ENCODE data around the gene GAREM1.
"Not testable (repeated sequence)": the region's sequence is repeated elsewhere in the genome, so short reads cannot be mapped to it uniquely, and the experiment has no call there.

Gene GAREM1

DNA sequence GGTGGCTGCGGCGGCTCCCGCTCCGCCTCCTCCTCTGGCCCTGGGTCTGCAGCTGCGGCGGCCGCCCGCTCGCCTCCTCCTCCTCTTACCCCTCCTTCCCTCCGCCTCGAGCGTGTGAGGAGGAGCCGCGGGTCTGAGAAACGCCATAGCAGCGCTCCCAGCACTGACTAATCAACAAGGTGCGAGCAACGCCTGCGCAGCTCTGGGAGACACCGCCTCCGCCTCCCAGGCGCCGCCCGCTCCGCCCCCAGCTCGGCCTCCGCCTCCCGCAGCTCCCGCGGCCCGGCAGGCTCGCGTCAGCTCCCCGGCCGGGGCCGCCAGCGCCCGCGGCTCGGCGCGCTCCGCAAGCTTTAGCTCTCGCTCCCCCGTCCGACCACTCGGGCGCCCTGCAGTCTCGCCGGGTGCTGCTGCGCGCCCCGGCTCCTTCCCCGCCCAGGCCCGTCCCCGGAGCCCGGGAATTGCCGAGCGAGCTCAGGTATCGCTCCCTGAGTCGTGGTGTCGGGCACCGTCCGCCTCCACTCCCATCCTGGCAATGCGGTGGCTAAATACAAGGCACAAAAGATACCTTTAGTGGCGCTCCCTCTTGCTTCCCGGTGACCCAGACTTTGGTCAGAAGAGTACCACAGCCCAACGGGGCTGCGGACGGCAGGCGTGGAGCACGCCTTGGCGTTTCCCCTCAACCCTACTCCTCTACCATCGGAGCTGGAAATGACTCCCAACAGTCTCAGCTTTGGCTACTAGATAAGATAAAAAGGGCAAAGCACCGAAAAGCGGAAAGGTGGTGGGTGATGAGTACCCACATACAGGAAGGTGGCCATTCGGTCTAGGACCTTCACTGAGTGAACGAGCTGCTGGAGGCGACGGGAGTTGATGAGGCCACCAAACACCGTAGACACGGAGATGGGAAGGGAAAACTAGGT is at the start of gene GAREM1:
TSS of gene GAREM1 (minus strand) at position 169 of the 920 bp plus-strand sequence. CDS start 454 bp downstream, outside the sequence.
- TF ChIP-seq, protein P1, sequence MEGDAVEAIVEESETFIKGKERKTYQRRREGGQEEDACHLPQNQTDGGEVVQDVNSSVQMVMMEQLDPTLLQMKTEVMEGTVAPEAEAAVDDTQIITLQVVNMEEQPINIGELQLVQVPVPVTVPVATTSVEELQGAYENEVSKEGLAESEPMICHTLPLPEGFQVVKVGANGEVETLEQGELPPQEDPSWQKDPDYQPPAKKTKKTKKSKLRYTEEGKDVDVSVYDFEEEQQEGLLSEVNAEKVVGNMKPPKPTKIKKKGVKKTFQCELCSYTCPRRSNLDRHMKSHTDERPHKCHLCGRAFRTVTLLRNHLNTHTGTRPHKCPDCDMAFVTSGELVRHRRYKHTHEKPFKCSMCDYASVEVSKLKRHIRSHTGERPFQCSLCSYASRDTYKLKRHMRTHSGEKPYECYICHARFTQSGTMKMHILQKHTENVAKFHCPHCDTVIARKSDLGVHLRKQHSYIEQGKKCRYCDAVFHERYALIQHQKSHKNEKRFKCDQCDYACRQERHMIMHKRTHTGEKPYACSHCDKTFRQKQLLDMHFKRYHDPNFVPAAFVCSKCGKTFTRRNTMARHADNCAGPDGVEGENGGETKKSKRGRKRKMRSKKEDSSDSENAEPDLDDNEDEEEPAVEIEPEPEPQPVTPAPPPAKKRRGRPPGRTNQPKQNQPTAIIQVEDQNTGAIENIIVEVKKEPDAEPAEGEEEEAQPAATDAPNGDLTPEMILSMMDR (IDR thresholded peaks at IDR 0.05; ENCODE audit: low read length, missing control alignments) = peak; percentile 44
- peak; percentile 99 for DNase-seq (ENCODE audit: low read depth)
- peak within 1 kb of the TSS; percentile 70 for H3K4me3 ChIP-seq (replicated peaks; ENCODE audit: low read depth, low read length)

DNA sequence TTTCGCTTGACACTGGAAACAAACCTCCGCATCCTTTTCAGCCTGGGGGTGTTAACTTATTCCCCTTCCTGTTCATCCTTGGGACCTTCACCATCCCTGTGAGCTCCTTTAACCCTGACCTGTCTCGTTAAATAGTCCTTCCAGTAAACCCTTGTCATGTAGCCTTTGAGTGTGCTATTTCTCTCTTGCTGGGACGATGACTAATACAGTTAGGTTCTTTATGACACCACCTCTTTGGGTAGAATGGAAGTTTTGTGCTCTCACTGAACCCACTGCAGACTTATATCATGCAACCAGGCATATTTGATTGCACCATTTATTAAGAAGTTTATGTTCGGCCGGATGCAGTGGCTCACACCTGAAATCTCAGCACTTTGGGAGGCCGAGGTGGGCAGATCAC is 40.5 kb upstream of the GAREM1 start:
- no peak for DNase-seq (ENCODE audit: low read depth)
- TF ChIP-seq, protein P1 (IDR thresholded peaks at IDR 0.05; ENCODE audit: low read length, missing control alignments) = no peak
- H3K4me3 ChIP-seq (replicated peaks; ENCODE audit: low read depth, low read length) = no peak overlapping the region

DNA sequence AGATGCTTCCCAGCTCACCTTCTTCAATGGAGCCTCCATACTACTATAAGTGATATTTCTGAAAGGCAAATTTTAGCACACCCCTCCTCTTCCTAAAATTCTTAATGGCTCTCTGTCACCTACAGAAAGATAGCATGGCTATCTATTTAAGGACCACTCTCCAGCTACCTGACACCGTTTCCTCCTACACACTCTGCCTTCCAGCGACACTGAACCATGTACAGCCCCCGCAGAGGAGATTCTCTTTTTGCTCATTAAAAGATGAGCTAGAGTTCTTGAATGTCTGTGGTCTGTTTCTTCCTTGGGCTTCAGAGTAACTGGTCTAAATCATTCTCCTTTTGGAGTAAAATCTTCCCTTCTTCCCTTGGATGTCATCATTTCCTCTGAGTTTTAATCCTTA is 38.4 kb upstream of the GAREM1 start:
- no peak for DNase-seq (ENCODE audit: low read depth)
- TF ChIP-seq, protein P1 (IDR thresholded peaks at IDR 0.05; ENCODE audit: low read length, missing control alignments) = no peak
- H3K4me3 ChIP-seq (replicated peaks; ENCODE audit: low read depth, low read length) = no peak overlapping the region

DNA sequence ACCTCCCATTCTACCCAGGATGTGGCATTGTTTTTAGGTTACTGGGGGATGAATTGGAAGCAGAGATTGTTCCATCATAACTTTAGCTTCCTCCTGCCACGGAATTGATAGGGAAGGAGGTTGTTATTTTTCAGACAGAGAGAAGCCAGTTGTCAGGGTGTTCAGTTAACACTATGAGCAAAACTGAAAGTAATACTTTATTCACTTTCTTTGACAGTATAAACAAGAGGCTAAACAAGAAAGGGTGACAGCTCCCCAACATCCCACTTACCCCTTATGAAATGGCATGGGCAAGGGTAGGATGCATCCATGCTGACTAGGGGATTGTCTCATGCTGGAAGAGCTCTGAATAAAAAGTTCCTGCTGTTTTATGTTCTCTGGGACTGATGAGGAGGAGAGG is 36.4 kb upstream of the GAREM1 start:
- TF ChIP-seq, protein P1 (IDR thresholded peaks at IDR 0.05; ENCODE audit: low read length, missing control alignments) = no peak
- no peak overlapping the region for H3K4me3 ChIP-seq (replicated peaks; ENCODE audit: low read depth, low read length)
- DNase-seq (ENCODE audit: low read depth) = no peak

DNA sequence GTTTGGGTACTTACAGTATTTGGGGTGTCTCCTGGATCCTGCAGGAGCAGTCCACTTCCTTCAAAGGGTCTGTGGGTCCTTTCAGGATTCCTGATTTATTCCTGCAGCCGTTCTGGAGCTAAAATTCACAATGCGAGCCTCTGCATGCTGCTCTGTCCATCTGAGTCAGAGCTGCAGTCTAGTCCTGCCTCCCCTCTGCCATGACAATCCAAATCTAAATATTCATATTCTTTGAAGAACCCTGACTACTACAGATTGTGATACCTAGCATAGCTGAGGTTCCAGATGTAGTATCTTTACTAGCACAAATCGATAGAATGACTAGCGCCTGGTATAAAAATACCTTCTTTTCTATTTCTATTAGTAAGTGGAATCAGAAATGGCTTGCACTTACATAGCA is 31.3 kb upstream of the GAREM1 start:
- H3K4me3 ChIP-seq (replicated peaks; ENCODE audit: low read depth, low read length) = no peak overlapping the region
- TF ChIP-seq, protein P1 (IDR thresholded peaks at IDR 0.05; ENCODE audit: low read length, missing control alignments) = no peak
- DNase-seq (ENCODE audit: low read depth) = no peak

DNA sequence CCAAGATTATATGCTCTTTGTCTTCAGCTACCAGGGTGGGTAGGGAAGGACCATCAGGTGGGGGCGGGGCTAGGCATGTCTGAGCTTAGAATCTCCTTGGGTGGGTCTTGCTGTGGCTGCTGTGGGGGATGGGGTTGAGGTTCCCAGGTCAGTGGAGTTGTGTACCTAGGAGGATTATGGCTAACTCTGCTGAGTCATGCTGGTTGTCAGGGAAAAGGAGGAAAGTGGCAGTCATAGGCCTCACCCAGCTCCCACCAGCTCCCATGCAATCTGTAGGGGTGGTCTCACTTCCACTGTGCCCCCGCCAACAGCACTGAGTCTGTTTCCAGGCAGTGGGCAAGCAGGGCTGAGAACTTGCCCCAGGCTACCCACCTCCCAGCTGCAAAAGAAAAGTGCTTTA is 30.6 kb upstream of the GAREM1 start:
- DNase-seq (ENCODE audit: low read depth); H3K4me3 ChIP-seq (replicated peaks; ENCODE audit: low read depth, low read length): not testable (repeated sequence)

DNA sequence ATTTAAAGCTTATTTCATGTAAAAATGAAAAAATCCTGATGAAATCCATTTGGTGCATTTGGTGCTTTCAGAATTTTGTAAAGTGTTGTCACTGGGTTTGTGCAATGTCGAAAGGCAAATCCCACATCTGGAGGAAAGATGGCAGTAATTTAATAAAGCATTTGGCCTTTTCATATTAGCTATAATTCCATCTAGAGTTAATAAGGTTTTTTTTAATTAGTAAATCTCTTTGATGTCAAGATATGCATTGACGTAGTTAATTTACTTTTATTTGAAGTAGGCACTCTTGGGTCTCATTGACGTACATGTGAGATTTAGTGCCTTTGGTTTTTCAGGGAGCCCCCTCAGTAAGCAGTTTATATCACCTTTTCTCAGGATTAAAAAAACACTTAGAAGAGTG is 12.3 kb upstream of the GAREM1 start:
- H3K4me3 ChIP-seq (replicated peaks; ENCODE audit: low read depth, low read length) = no peak overlapping the region
- no peak for DNase-seq (ENCODE audit: low read depth)
- TF ChIP-seq, protein P1 (IDR thresholded peaks at IDR 0.05; ENCODE audit: low read length, missing control alignments) = no peak
